Breast epithelium (tissue), 3 donors: Measurements from ENCODE around the gene PC.

Experiments
- POLR2A ChIP-seq: fragments of 450-650 bp; IDR thresholded peaks from one replicate; pipeline ENCODE4 v1.6.1; 2016; ENCODE audit warnings: antibody characterized with exemption, mild to moderate bottlenecking, moderate library complexity
- TF ChIP-seq, protein P1 (sequence below), 3 donors: fragments of 450-650 bp; IDR thresholded peaks; one replicate each; pipeline ENCODE4 v1.5.1; 2016 to 2017; ENCODE audit warnings: antibody characterized with exemption in 3 of 3, mild to moderate bottlenecking in 3 of 3, moderate library complexity in 3 of 3

DNA sequence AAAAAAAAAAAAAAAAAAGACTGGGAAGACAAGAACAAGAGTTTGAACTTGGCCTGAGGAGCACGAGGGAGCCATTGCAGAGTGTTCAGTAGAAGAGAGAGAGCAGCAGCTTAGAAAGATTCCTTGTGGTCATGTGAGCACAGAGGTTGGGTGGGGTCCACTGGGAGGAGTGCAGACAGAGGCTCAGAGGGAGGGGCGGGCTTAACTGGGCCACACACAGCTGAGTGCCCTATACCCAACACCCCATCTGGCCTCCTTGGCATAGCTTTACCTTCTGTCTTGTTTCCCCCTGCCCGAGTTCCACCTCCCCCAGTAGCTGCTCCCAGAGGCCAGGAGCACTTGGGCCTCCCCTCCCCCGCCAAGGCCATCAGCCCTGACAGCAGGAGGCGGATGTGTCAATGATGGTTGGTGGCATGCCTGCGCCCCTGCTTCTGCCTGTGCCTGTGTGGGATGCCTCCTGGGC is 29.0 kb upstream of the PC start:
- no peak for TF ChIP-seq POLR2A
- TF ChIP-seq, protein P1, sequence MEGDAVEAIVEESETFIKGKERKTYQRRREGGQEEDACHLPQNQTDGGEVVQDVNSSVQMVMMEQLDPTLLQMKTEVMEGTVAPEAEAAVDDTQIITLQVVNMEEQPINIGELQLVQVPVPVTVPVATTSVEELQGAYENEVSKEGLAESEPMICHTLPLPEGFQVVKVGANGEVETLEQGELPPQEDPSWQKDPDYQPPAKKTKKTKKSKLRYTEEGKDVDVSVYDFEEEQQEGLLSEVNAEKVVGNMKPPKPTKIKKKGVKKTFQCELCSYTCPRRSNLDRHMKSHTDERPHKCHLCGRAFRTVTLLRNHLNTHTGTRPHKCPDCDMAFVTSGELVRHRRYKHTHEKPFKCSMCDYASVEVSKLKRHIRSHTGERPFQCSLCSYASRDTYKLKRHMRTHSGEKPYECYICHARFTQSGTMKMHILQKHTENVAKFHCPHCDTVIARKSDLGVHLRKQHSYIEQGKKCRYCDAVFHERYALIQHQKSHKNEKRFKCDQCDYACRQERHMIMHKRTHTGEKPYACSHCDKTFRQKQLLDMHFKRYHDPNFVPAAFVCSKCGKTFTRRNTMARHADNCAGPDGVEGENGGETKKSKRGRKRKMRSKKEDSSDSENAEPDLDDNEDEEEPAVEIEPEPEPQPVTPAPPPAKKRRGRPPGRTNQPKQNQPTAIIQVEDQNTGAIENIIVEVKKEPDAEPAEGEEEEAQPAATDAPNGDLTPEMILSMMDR (IDR thresholded peaks at IDR 0.05), result no peak
